IMR-90 (cell line): ENCODE data around the gene ORAI1. TPM values are rescaled to one million over a fixed set of nuclear protein-coding genes. Genes with fewer than 3 reads are reported as not detected.

Experiments used
- ATAC-seq: fragments of 200-7000 bp; cut with Tn5 transposase; 2 replicates; pipeline ENCODE4 v1.9.1; 2020; ENCODE audit warnings: low read depth, mild to moderate bottlenecking, moderate library complexity
- BruUV-seq: library from RNA; stranded (reverse); fragments of 400-500 nt; replicated peaks from 2 replicates; lab custom pipeline; 2021; lab: Mats Ljungman, UMichigan
- CTCF ChIA-PET: fragments of 300-600 bp; formaldehyde crosslinking; extraction: SDS; loops from one replicate; lab custom pipeline; 2021; ENCODE audit warnings: antibody characterized with exemption; lab: Yijun Ruan, JAX
- POLR2A ChIA-PET: fragments of 300-600 bp; sonication (Branson Sonifier 250); formaldehyde crosslinking; loops from one replicate; lab custom pipeline; 2022; ENCODE audit warnings: antibody characterized with exemption; ENCODE audit not compliant: unreplicated experiment; lab: Charles Lee
- DNase-seq: peaks from one replicate; pipeline ENCODE4 v3.0.0; 2013
- H2AFZ ChIP-seq: replicated peaks from 2 replicates; pipeline ENCODE3; 2013; ENCODE audit warnings: low read length, mild to moderate bottlenecking; ENCODE audit not compliant: poor library complexity
- H2AK5ac ChIP-seq: 2 replicates; pipeline ENCODE4 v1.6.1; 2013; ENCODE audit warnings: low read depth, low read length, inconsistent platforms
- H2AK9ac ChIP-seq: replicated peaks from 2 replicates; pipeline ENCODE3; 2013; ENCODE audit warnings: mild to moderate bottlenecking, low read depth, low read length, moderate library complexity; ENCODE audit not compliant: poor library complexity
- H2BK120ac ChIP-seq: 2 replicates; pipeline ENCODE4 v1.6.1; 2013; ENCODE audit warnings: low read depth, low read length, inconsistent platforms
- H2BK15ac ChIP-seq: 3 replicates; pipeline ENCODE4 v1.6.1; 2013; ENCODE audit warnings: low read depth, low read length, inconsistent platforms
- H2BK20ac ChIP-seq: 2 replicates; pipeline ENCODE4 v1.6.1; 2013; ENCODE audit warnings: low read depth, mild to moderate bottlenecking, inconsistent platforms, low read length, moderate library complexity
- H2BK5ac ChIP-seq: 2 replicates; pipeline ENCODE4 v1.6.1; 2013; ENCODE audit warnings: mild to moderate bottlenecking, low read depth, low read length, inconsistent platforms; ENCODE audit not compliant: poor library complexity, severe bottlenecking
- H3K14ac ChIP-seq: replicated peaks from 2 replicates; pipeline ENCODE4 v1.6.1; 2013; ENCODE audit warnings: low read depth, low read length, inconsistent platforms
- H3K18ac ChIP-seq: 2 replicates; pipeline ENCODE4 v1.6.1; 2013; ENCODE audit warnings: low read depth, low read length, control low read depth
- H3K23ac ChIP-seq: 2 replicates; pipeline ENCODE4 v1.6.1; 2013; ENCODE audit warnings: low read depth, low read length, inconsistent platforms
- H3K27ac ChIP-seq: 2 replicates; pipeline ENCODE4 v1.5.1; 2013; ENCODE audit warnings: mild to moderate bottlenecking, control low read depth, low read length; ENCODE audit not compliant: insufficient read depth
- H3K27me3 ChIP-seq: 2 replicates; pipeline ENCODE4 v1.6.1; 2013; ENCODE audit warnings: low read length; ENCODE audit not compliant: control insufficient read depth, insufficient read depth
- H3K36me3 ChIP-seq: 2 replicates; pipeline ENCODE4 v1.6.1; 2013; ENCODE audit warnings: low read length, mixed read lengths; ENCODE audit not compliant: control insufficient read depth, insufficient read depth
- H3K4ac ChIP-seq: 2 replicates; pipeline ENCODE4 v1.6.1; 2013; ENCODE audit warnings: low read depth, low read length, inconsistent platforms
- H3K4me1 ChIP-seq: 2 replicates; pipeline ENCODE4 v1.6.1; 2013; ENCODE audit warnings: low read length, mixed read lengths; ENCODE audit not compliant: control insufficient read depth, insufficient read depth
- H3K4me2 ChIP-seq: 2 replicates; pipeline ENCODE4 v1.6.1; 2013; ENCODE audit warnings: low read depth, mild to moderate bottlenecking, control low read depth, low read length, moderate library complexity
- H3K4me3 ChIP-seq: 2 replicates; pipeline ENCODE4 v1.5.1; 2013; ENCODE audit warnings: low read depth, mild to moderate bottlenecking, control low read depth, low read length, moderate library complexity; ENCODE audit not compliant: insufficient read depth
- H3K56ac ChIP-seq: 2 replicates; pipeline ENCODE4 v1.6.1; 2013; ENCODE audit warnings: low read length, inconsistent platforms; ENCODE audit not compliant: insufficient read depth; ENCODE audit errors: extremely low read depth
- H3K79me1 ChIP-seq, 2 experiments: 2 replicates each; pipeline ENCODE4 v1.6.1; 2013; ENCODE audit warnings: low read length in 2 of 2, inconsistent platforms in 1 of 2, low read depth in 1 of 2
- H3K9ac ChIP-seq: 2 replicates; pipeline ENCODE4 v1.6.1; 2013; ENCODE audit warnings: low read depth, low read length, control low read depth
- H3K9me1 ChIP-seq: 2 replicates; pipeline ENCODE4 v1.6.1; 2013; ENCODE audit warnings: low read length, inconsistent platforms; ENCODE audit not compliant: insufficient read depth
- H3K9me3 ChIP-seq: 2 replicates; pipeline ENCODE4 v1.6.1; 2013; ENCODE audit warnings: low read length; ENCODE audit not compliant: control insufficient read depth, insufficient read depth
- H4K20me1 ChIP-seq: 2 replicates; pipeline ENCODE4 v1.6.1; 2013; ENCODE audit warnings: low read length, inconsistent platforms; ENCODE audit not compliant: insufficient read depth
- H4K5ac ChIP-seq: 2 replicates; pipeline ENCODE4 v1.6.1; 2013; ENCODE audit warnings: mild to moderate bottlenecking, low read depth, low read length, control low read depth
- H4K8ac ChIP-seq, 2 experiments: 2 replicates each; pipeline ENCODE4 v1.6.1; 2013; ENCODE audit warnings: low read depth in 2 of 2, low read length in 2 of 2, control low read depth in 1 of 2, inconsistent platforms in 1 of 2
- H4K91ac ChIP-seq: 2 replicates; pipeline ENCODE4 v1.6.1; 2013; ENCODE audit warnings: low read depth, low read length, inconsistent platforms; ENCODE audit not compliant: insufficient read depth
- BHLHE40 ChIP-seq: fragments of 150-350 bp; IDR thresholded peaks from 2 replicates; pipeline ENCODE4 v1.6.1; 2016; ENCODE audit warnings: mild to moderate bottlenecking, low read depth, low read length
- CEBPB ChIP-seq: IDR thresholded peaks from 2 replicates; pipeline ENCODE4 v1.6.1; 2012; ENCODE audit warnings: low read depth, low read length, improper control_type of control experiment
- FOS ChIP-seq: fragments of 150-350 bp; IDR thresholded peaks from 2 replicates; pipeline ENCODE4 v1.6.1; 2016; ENCODE audit warnings: low read depth, low read length
- WGBS, 2 experiments: methylation state at CpG; one replicate each; pipeline versions ENCODE4 v1.1.5 to v1.1.7; 2013; ENCODE audit warnings: missing lambda C conversion rate in 2 of 2; ENCODE audit not compliant: insufficient read length in 1 of 2; ENCODE audit errors: extremely low coverage in 2 of 2; 5-methylcytosine and 5-hydroxymethylcytosine counted together
- dilution Hi-C: fragments of 300-500 bp; cut with HindIII; formaldehyde crosslinking; loops from one replicate; pipeline ENCODE4 v1.14.3; 2018; ENCODE audit warnings: low sequenced_read_pairs; ENCODE audit not compliant: unreplicated experiment
- in situ Hi-C: fragments of 300-500 bp; cut with MboI; formaldehyde crosslinking; loops from 3 replicates; pipeline ENCODE4 v1.14.3; 2019; ENCODE audit warnings: low sequenced_read_pairs, inconsistent platforms, mixed read lengths
- intact Hi-C: fragments of 100-400 bp; cut with micrococcal nuclease; formaldehyde crosslinking; loops from 2 replicates; pipeline ENCODE4 v1.10.0; 2022
- polyA plus RNA-seq, 3 experiments: library from polyadenylated mRNA; depleted of rRNA; stranded (reverse); fragments of >200 nt; gene quantifications; 2 replicates each; pipeline ENCODE4 v1.2.3, GENCODE V29; 2012; ENCODE audit warnings: low replicate concordance in 1 of 3
- total RNA-seq: library from RNA; depleted of rRNA; stranded (reverse); fragments of >200 nt; gene quantifications from 2 replicates; pipeline ENCODE4 v1.2.3, GENCODE V29; 2012
- TF ChIP-seq, protein P1 (sequence below): fragments of 150-350 bp; IDR thresholded peaks from 2 replicates; pipeline ENCODE4 v1.6.1; 2017; ENCODE audit warnings: mild to moderate bottlenecking, antibody characterized with exemption, low read length, low read depth
- TF ChIP-seq, protein P2 (sequence below): conservative IDR thresholded peaks from 2 replicates; pipeline ENCODE4 v1.5.1; 2012; ENCODE audit warnings: mild to moderate bottlenecking, low read depth, low read length, improper control_type of control experiment

Gene ORAI1
- total and polyA plus RNA-seq, 2 of the 4 experiments (the other 2 are of a cell fraction) = 3.9 to 22.7 TPM

DNA sequence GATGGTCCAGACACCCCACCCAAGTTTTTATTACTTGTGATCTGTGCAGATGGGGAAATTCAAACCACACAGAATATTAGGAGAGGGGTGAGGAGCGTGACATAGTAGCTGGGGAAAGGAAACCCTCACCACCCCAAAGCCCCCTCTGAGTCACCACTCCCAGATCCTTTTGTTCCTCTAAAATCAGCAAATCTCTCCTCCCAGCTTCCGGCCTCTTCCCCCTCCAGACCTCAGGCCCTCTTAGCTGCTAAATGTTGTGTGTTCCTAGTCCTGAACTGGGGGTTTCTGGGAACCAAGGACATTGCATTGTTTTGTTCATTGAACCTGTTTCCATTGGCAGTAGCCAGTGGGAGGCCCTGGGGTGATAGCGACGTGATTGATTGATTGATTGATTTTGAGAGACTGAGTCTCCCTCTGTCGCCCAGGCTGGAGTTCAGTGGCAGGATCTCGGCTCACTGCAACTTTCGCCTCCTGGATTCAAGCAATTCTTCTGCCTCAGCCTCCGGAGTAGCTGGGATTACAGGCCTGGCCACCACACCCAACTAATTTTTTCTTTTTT is 5.9 kb upstream of the ORAI1 start:
- Histone ChIP-seq H3K4ac (no peak overlapping the region), H3K14ac (no peak overlapping the region), H3K9ac (no peak overlapping the region), H2AFZ (no peak overlapping the region), H2AK9ac (no peak overlapping the region), H3K18ac (no peak overlapping the region), H4K20me1 (no peaks in the 10 kb centered on the region), H3K4me2 (no peak overlapping the region), H2BK20ac (no peak overlapping the region), H4K91ac (no peak overlapping the region), H2AK5ac (no peak overlapping the region), H3K27ac (no peak overlapping the region), H3K79me1 (no peaks in the 10 kb centered on the region), H2BK120ac (no peak overlapping the region), H3K23ac (no peak overlapping the region), H3K56ac (no peak overlapping the region), H4K5ac (no peak overlapping the region), H4K8ac (no peak overlapping the region), H2BK5ac (no peak overlapping the region), H2BK15ac (no peak overlapping the region), H3K27me3 (no peaks in the 10 kb centered on the region), H3K4me3 (no peak overlapping the region), H3K36me3 (no peaks in the 10 kb centered on the region), H3K4me1 (no peaks in the 10 kb centered on the region), H3K9me1 (no peaks in the 10 kb centered on the region), H3K9me3 (no peaks in the 10 kb centered on the region)
- BruUV-seq = no TSS peak
- dilution Hi-C loops (no loop called here), in situ Hi-C loops (no loop called here), intact Hi-C loops (no loop called here)
- CTCF ChIA-PET = no interaction called here
- ATAC-seq (no peak), DNase-seq (no peak)
- no peak for TF ChIP-seq BHLHE40
- TF ChIP-seq, protein P1, sequence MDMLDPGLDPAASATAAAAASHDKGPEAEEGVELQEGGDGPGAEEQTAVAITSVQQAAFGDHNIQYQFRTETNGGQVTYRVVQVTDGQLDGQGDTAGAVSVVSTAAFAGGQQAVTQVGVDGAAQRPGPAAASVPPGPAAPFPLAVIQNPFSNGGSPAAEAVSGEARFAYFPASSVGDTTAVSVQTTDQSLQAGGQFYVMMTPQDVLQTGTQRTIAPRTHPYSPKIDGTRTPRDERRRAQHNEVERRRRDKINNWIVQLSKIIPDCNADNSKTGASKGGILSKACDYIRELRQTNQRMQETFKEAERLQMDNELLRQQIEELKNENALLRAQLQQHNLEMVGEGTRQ = no peak
- no peak for TF ChIP-seq FOS
- TF ChIP-seq, protein P2, sequence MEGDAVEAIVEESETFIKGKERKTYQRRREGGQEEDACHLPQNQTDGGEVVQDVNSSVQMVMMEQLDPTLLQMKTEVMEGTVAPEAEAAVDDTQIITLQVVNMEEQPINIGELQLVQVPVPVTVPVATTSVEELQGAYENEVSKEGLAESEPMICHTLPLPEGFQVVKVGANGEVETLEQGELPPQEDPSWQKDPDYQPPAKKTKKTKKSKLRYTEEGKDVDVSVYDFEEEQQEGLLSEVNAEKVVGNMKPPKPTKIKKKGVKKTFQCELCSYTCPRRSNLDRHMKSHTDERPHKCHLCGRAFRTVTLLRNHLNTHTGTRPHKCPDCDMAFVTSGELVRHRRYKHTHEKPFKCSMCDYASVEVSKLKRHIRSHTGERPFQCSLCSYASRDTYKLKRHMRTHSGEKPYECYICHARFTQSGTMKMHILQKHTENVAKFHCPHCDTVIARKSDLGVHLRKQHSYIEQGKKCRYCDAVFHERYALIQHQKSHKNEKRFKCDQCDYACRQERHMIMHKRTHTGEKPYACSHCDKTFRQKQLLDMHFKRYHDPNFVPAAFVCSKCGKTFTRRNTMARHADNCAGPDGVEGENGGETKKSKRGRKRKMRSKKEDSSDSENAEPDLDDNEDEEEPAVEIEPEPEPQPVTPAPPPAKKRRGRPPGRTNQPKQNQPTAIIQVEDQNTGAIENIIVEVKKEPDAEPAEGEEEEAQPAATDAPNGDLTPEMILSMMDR = no peak
- no peak for TF ChIP-seq CEBPB
- WGBS, 2 experiments = no CpG with 5 or more reads among the region's 8 CpGs
- POLR2A ChIA-PET = no interaction called here
